Measurements from ENCODE around the gene FAT2.

Gene FAT2

DNA sequence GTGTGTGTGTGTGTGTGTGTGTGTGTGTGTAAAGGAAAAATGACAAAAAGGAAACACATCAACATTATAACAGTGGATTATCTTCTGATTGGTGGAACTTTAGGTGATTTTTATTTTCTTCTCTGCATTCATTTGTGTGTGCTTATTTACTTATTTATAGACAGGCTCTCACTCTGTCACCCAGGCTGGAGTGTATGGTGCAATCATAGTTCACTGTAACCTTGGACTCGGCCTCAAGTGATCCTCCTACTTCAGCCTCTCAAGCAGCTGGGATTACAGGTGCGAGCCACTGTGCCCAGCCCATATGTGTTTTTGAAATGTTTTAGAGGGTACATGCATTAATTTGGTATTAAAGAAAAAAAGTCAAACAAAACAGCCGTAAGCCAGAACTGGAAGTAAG, 39.1 kb downstream of the FAT2 start:
- Mint-ChIP-seq H3K4me3 (no peak overlapping the region), H3K4me1 (no peaks in the 10 kb centered on the region), H3K36me3 (ENCODE audit: low read depth) (no peaks in the 10 kb centered on the region), H3K9me3 (no peaks in the 10 kb centered on the region), H3K27ac (no peak overlapping the region), H3K27me3 (ENCODE audit: low read depth) (peaks cover 3% of the 10 kb centered on the region)
- TF ChIP-seq, protein P1, sequence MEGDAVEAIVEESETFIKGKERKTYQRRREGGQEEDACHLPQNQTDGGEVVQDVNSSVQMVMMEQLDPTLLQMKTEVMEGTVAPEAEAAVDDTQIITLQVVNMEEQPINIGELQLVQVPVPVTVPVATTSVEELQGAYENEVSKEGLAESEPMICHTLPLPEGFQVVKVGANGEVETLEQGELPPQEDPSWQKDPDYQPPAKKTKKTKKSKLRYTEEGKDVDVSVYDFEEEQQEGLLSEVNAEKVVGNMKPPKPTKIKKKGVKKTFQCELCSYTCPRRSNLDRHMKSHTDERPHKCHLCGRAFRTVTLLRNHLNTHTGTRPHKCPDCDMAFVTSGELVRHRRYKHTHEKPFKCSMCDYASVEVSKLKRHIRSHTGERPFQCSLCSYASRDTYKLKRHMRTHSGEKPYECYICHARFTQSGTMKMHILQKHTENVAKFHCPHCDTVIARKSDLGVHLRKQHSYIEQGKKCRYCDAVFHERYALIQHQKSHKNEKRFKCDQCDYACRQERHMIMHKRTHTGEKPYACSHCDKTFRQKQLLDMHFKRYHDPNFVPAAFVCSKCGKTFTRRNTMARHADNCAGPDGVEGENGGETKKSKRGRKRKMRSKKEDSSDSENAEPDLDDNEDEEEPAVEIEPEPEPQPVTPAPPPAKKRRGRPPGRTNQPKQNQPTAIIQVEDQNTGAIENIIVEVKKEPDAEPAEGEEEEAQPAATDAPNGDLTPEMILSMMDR (IDR thresholded peaks at IDR 0.05; ENCODE audit: unreplicated experiment in 3 of 3): no peak

DNA sequence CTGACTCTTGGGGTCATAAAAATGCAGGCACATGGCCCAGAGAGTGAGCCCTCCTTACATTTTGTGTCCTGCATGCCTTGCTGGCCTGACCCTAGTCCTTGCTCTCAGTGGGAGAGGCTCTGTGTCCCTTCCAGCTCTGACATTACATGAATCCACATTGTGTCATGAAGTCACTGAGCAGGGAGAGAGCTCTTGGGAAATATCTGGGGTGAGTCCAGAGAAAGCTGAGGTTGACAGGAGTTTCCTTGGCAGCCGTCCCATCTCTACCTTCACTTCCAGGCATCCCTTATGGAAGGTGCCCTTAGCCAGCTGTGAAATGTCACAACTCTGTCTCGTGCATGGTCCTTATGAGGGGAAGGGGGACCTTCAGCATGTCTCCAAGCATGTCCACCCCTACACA, 41.0 kb downstream of the FAT2 start:
- H3K4me3 Mint-ChIP-seq: no peak overlapping the region
- peaks cover 3% of the 10 kb centered on the region for H3K27me3 Mint-ChIP-seq (ENCODE audit: low read depth)
- H3K4me1 Mint-ChIP-seq: no peaks in the 10 kb centered on the region
- TF ChIP-seq, protein P1 (IDR thresholded peaks at IDR 0.05; ENCODE audit: unreplicated experiment in 3 of 3): no peak
- no peak overlapping the region for H3K27ac Mint-ChIP-seq
- no peaks in the 10 kb centered on the region for H3K36me3 Mint-ChIP-seq (ENCODE audit: low read depth)
- H3K9me3 Mint-ChIP-seq: no peaks in the 10 kb centered on the region

DNA sequence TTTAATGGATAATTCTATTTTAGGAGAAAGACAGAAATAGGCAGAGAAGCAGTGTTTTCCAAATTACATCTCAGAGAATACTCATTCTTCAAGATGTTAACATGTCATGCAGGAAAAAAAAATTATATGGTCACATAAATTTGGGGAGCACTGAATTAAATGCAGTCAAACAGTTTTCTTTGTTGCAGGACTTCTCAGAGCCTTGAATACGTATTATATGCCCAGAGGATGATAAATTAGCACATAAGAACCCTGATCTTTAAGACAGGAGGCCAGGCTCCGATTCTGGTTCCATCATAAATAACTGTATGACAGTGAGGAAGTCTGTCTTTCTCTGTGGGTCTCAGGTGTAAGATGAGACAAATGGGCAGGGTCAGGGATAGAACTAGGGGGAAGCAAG, 41.4 kb downstream of the FAT2 start:
- Mint-ChIP-seq H3K27me3 (ENCODE audit: low read depth) (peaks cover 3% of the 10 kb centered on the region), H3K27ac (no peak overlapping the region), H3K4me3 (no peak overlapping the region), H3K4me1 (no peaks in the 10 kb centered on the region), H3K36me3 (ENCODE audit: low read depth) (no peaks in the 10 kb centered on the region), H3K9me3 (no peaks in the 10 kb centered on the region)
- TF ChIP-seq, protein P1 (IDR thresholded peaks at IDR 0.05; ENCODE audit: unreplicated experiment in 3 of 3): no peak

DNA sequence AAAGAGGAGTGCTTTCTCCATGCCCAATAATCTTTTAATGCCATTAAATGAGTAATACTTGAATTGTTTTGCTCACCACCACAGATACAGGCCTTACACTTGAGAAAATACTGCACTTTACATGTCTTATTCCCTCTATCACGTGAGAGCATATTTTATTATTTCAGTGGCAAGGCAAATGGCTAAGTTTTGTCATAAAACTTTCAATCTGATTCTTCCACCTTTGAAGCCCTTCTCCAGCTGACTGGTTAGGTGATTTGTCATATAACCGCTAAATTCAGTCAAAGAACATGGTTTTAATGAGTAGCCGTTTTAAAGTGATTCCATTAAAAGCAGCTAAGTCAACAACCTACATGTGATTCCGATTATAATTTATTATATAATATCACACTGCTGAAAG, 43.8 kb downstream of the FAT2 start:
- H3K27me3 Mint-ChIP-seq (ENCODE audit: low read depth): no peaks in the 10 kb centered on the region
- H3K4me3 Mint-ChIP-seq: no peak overlapping the region
- no peak overlapping the region for H3K27ac Mint-ChIP-seq
- no peaks in the 10 kb centered on the region for H3K9me3 Mint-ChIP-seq
- no peaks in the 10 kb centered on the region for H3K4me1 Mint-ChIP-seq
- no peaks in the 10 kb centered on the region for H3K36me3 Mint-ChIP-seq (ENCODE audit: low read depth)
- TF ChIP-seq, protein P1 (IDR thresholded peaks at IDR 0.05; ENCODE audit: unreplicated experiment in 3 of 3): no peak

DNA sequence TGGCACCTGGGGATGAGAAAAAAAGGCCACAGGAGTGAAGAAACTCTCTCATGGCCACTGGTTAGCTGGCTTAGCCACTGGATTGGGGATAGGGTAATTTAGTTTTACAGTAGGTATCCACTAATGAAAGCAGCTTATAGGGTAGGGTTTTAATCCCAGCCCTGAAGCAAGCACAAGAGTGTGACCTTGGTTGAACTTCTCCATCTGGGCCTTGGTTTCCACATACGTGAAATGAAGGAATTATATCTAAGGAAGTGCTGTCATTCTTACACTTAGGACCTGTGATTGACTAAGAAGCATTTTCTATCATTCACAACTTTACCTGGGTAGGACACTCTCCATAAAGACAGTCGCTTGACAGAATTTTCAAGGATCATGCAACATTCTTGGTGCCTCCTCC, 49.6 kb downstream of the FAT2 start:
- Mint-ChIP-seq H3K27ac (no peak overlapping the region), H3K4me3 (no peak overlapping the region), H3K9me3 (no peaks in the 10 kb centered on the region), H3K4me1 (no peaks in the 10 kb centered on the region), H3K36me3 (ENCODE audit: low read depth) (no peaks in the 10 kb centered on the region), H3K27me3 (ENCODE audit: low read depth) (peaks cover 4% of the 10 kb centered on the region)
- TF ChIP-seq, protein P1 (IDR thresholded peaks at IDR 0.05; ENCODE audit: unreplicated experiment in 3 of 3): no peak

All from nephron (organoid).